Skeletal muscle tissue (tissue), 4 donors: ENCODE results near the gene GID4. TPM values are rescaled to one million over a fixed set of nuclear protein-coding genes. Genes with fewer than 3 reads are reported as not detected.

Experiments used
- H3K27ac ChIP-seq: one replicate; pipeline ENCODE4 v1.7.0; 2013; ENCODE audit warnings: mild to moderate bottlenecking, low read depth, low read length, inconsistent platforms
- H3K27me3 ChIP-seq, 3 donors: one replicate each; pipeline ENCODE4 v1.7.0; 2013; ENCODE audit warnings: low read length in 3 of 3; ENCODE audit not compliant: control insufficient read depth in 3 of 3, insufficient read depth in 3 of 3
- H3K36me3 ChIP-seq, 3 donors: one replicate each; pipeline ENCODE4 v1.7.0; 2013; ENCODE audit warnings: low read length in 3 of 3; ENCODE audit not compliant: control insufficient read depth in 3 of 3, insufficient read depth in 3 of 3
- H3K4me1 ChIP-seq, 3 donors: one replicate each; pipeline ENCODE4 v1.7.0; 2013; ENCODE audit warnings: low read length in 3 of 3, mild to moderate bottlenecking in 3 of 3; ENCODE audit not compliant: control insufficient read depth in 3 of 3, insufficient read depth in 3 of 3
- H3K4me3 ChIP-seq, 3 donors: one replicate each; pipeline ENCODE4 v1.7.0; 2013; ENCODE audit warnings: low read length in 3 of 3
- H3K9ac ChIP-seq, 3 donors: one replicate each; pipeline ENCODE4 v1.7.0; 2013; ENCODE audit warnings: low read length in 3 of 3, mild to moderate bottlenecking in 3 of 3, moderate library complexity in 2 of 3, low read depth in 1 of 3
- H3K9me3 ChIP-seq, 3 donors: one replicate each; pipeline ENCODE4 v1.7.0; 2013; ENCODE audit warnings: low read length in 3 of 3; ENCODE audit not compliant: control insufficient read depth in 3 of 3
- total RNA-seq: library from RNA; depleted of rRNA; stranded (reverse); fragments of >200 nt; gene quantifications from one replicate; pipeline ENCODE4 v1.2.3, GENCODE V29; 2014
- donor health status: Osteomylitis.

GID4 gene
- total RNA-seq, 1 donor from 2014 or later, result 5.2 TPM

DNA sequence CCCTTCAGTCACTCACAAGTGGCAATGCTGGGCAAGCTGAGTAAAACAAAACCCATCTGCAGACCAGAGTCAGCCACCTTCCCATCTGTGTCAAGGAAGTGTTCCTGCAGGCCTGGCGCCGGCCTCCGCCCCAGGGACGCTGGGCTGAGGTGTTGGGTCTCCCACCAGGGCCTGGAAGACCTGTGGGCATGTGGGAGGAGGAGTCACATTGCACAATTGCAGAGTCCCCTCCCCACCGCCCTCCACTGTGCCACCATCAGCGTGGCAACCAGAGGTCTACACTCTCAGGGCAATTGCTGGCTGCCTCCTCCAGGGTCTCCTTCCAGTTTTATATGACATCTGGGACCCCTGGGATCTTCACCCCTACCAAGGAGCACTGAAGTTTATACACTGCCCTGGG is 66.4 kb downstream of the GID4 start:
- H3K9ac ChIP-seq, result no peak overlapping the region
- H3K9me3 ChIP-seq, result no peaks in the 10 kb centered on the region
- no peak overlapping the region for H3K27ac ChIP-seq
- H3K4me3 ChIP-seq, result no peak overlapping the region
- no peaks in the 10 kb centered on the region for H3K4me1 ChIP-seq
- peaks cover 41 to 54% (median 51%) of the 10 kb centered on the region in 3 donors for H3K36me3 ChIP-seq
- no peaks in the 10 kb centered on the region for H3K27me3 ChIP-seq

DNA sequence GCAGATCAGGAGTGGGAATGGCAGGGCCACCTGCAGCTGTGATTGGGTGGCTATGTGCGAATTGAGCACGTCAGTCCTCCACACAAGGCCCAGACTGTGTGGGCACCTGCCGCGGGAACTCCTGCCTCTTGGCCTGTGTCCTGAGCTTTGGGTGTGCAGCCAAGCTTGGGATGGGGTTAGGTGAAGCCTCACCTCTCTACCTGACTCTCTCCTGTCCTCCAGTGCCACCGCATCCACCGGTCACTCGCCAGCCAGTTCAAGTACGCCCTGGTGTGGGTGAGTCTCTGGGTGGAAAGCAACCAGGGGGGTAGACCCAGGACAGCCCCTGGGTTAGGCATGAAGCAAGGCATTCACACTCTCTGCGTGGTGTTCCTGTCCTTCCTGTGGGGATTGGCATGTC is 67.0 kb downstream of the GID4 start:
- H3K36me3 ChIP-seq, result peaks cover 38 to 49% (median 46%) of the 10 kb centered on the region in 3 donors

DNA sequence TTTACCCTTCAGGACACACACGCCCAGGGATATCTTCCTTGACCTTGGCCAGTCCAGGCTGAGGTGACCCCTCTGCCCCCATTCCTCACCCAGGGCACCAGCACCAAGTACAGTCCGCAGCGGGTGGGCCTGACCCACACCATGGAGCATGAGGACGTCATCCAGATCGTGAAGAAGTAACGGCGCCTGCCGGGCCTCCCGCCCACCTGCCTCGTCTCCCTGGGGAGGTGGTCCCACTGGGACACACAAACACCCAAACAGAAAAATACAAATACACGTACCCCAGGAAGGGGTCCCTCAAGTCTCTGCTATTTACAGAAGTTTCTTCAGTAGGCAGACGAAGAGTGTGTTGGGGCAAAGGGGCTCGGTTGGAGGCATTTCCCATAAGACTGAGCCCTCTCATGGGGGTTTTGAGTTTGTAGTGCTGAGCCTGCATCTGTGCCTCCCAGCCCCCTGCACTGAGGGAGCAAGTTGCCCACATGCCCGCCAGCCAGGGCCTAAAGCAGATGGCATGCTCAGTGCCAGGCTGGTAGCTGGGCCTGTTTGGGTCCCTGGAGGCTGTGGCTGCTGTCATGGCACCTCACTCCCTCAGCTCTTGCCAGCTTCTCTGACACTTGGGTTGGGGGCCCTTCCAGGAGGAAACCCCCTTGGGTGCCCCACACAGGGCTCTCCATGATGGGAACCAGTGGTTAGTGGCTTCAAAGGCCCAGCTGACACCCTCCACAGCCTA is 68.0 kb downstream of the GID4 start:
- H3K4me1 ChIP-seq, result peaks cover 4 to 8% (median 6%) of the 10 kb centered on the region in 3 donors
- no peak overlapping the region for H3K27ac ChIP-seq
- no peaks in the 10 kb centered on the region for H3K9me3 ChIP-seq
- H3K36me3 ChIP-seq, result peaks cover 32 to 40% (median 37%) of the 10 kb centered on the region in 3 donors
- H3K4me3 ChIP-seq, result no peak overlapping the region
- no peak overlapping the region for H3K9ac ChIP-seq
- H3K27me3 ChIP-seq, result no peaks in the 10 kb centered on the region

More for the DNA sequence above, 67.0 kb downstream of the GID4 start:
- Histone ChIP-seq H3K4me3 (no peak overlapping the region), H3K9ac (no peak overlapping the region), H3K4me1 (no peaks in the 10 kb centered on the region), H3K9me3 (no peaks in the 10 kb centered on the region), H3K27me3 (no peaks in the 10 kb centered on the region), H3K27ac (no peak overlapping the region)

- no peak overlapping the region for H3K9ac ChIP-seq
- H3K36me3 ChIP-seq, result peaks cover 30 to 37% (median 35%) of the 10 kb centered on the region in 3 donors
- H3K4me1 ChIP-seq, result peaks cover 4 to 10% (median 7%) of the 10 kb centered on the region in 3 donors
- no peak overlapping the region for H3K27ac ChIP-seq
- no peaks in the 10 kb centered on the region for H3K9me3 ChIP-seq
- H3K27me3 ChIP-seq, result no peaks in the 10 kb centered on the region
- H3K4me3 ChIP-seq, result no peak overlapping the region
Measured at GRCh38 chr17:18107971-18108370, 68.8 kb downstream of the GID4 start.

GRCh38 chr17:18108401-18109312 is 69.4 kb downstream of the GID4 start, which contains the start of gene MYO15A:
Gene MYO15A, plus strand, starts transcription at chr17:18108756. Its CDS starts 10,045 bp downstream, at chr17:18118801.
- Histone ChIP-seq H3K9ac (no peak within 1 kb of the TSS), H3K36me3 (peaks cover 30 to 33% (median 30%) of the 10 kb centered on the region in 3 donors), H3K4me1 (peaks cover 4 to 10% (median 7%) of the 10 kb centered on the region in 3 donors), H3K27me3 (no peaks in the 10 kb centered on the region), H3K4me3 (no peak within 1 kb of the TSS), H3K27ac (no peak within 1 kb of the TSS), H3K9me3 (no peaks in the 10 kb centered on the region)

DNA sequence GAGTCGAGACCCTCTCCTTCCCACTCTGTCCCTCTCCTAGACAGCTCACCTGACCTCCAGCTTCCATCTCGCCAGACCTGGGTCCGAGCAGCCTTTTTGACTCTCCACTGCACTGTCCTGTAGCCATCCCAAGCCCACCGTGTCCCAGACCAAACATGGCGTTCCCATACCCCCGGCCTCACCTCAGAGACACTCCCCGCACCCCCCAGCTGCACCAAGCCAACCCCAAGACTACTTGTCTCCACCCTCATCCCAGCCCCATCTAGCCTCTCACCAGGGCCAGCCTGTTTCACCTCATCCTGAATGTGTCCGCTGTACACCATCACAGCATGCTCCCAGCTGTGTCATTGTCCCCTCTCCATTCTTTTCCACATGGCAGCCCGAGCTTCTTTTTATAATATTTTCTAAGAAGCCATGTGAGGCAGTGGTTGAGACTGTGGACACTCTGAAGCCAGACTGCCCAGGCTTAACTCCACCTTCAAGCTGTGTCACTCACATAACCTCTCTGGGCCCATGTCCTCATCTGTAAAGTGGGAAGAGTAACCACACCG is 70.8 kb downstream of the GID4 start:
- peaks cover 18 to 20% (median 18%) of the 10 kb centered on the region in 3 donors for H3K36me3 ChIP-seq

DNA sequence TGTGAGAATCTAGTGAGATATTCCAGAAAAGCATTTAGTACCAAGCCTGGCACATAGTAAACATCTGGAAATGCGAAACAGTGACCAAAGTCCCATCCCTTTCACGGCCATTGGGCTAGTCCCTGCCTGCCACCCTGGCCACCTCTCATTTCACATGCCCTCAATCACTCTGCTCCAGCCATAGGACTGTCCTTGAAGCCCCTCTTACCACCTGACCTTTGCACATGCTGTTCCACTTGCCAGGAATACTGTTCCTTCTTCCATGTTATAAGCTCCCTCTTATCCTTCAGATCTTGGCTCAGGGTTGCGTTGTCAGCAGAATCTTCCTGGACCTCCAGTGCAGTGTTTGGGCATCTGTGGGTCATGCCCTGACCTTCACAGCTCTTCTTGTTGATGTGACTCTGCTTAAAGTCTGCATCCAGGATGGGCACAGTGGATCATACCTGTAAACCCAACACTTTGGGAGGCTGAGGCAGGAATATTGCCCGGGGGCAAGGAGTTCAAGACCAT is 71.5 kb downstream of the GID4 start:
- Histone ChIP-seq H3K9ac (no peak overlapping the region), H3K36me3 (peaks cover 12 to 14% (median 13%) of the 10 kb centered on the region in 3 donors), H3K4me3 (no peak overlapping the region), H3K27me3 (no peaks in the 10 kb centered on the region), H3K27ac (no peak overlapping the region), H3K9me3 (no peaks in the 10 kb centered on the region), H3K4me1 (peaks cover 4 to 12% (median 7%) of the 10 kb centered on the region in 3 donors)

More for the DNA sequence above, 70.8 kb downstream of the GID4 start:
- Histone ChIP-seq H3K4me3 (no peak overlapping the region), H3K27ac (no peak overlapping the region), H3K9me3 (no peaks in the 10 kb centered on the region), H3K9ac (no peak overlapping the region), H3K4me1 (peaks cover 4 to 10% (median 7%) of the 10 kb centered on the region in 3 donors), H3K27me3 (no peaks in the 10 kb centered on the region)

DNA sequence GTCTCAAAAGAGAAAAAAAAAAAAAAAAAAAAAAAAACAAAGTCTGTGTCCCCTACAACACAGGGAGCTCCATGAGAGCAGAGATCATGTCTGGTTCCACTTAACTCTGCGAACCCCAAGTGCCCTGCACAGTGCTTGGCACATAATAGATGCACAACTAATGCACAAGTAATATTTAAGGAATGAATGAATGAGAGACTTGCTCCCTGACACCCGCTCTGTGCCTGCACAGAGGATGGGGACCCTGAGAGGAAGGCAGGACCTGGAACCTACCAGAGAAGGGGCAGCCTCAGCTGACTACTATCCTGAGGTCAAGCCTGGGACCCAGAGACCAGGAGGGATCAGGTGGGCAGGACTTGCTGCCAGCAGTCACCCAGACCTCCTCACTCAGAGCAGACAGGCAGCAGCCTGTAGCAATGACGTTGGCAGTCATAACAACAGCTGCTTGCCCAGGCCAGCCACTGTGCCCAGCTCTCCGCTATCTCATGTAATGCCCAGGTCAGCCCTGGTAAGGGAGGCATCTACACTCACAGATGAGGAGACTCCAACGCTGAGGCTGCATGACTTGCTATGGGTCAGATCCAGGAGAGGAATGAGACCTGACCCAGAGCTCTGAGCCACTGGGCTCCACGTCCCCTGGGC is 72.2 kb downstream of the GID4 start:
- H3K9ac ChIP-seq, result no peak overlapping the region
- H3K9me3 ChIP-seq, result no peaks in the 10 kb centered on the region
- no peak overlapping the region for H3K27ac ChIP-seq
- H3K36me3 ChIP-seq, result peaks cover 7 to 8% (median 8%) of the 10 kb centered on the region in 3 donors
- no peaks in the 10 kb centered on the region for H3K27me3 ChIP-seq
- no peak overlapping the region for H3K4me3 ChIP-seq
- H3K4me1 ChIP-seq, result peaks cover 4 to 16% (median 7%) of the 10 kb centered on the region in 3 donors

DNA sequence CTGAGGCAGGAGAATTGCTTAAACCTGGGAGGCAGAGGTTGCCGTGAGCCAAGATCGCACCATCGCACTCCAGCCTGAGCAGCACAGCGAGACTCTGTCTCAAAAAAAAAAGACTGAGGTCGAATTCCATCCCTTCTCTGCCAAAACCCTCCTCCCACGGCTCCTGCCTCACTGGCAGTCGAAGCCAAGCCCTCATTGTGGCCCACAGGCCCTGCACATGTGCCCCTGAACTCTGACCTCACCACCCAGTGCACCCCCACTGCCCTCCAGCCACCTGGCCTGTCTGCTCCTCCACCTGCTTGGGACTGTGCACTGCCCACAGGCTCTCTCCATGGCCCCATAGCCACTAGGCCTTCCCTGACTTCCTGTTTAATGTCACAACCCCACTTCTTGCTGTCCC is 76.3 kb downstream of the GID4 start:
- peak overlapping the region in 1 of 3 donors; percentile 50 for H3K9ac ChIP-seq
- no peak overlapping the region for H3K27ac ChIP-seq

More for the DNA sequence above, 76.3 kb downstream of the GID4 start:
- no peaks in the 10 kb centered on the region for H3K36me3 ChIP-seq
- no peak overlapping the region for H3K4me3 ChIP-seq
- peaks cover 4 to 28% (median 15%) of the 10 kb centered on the region in 3 donors for H3K4me1 ChIP-seq
- peaks cover 0 to 4% (median 0%) of the 10 kb centered on the region in 3 donors for H3K9me3 ChIP-seq
- H3K27me3 ChIP-seq, result no peaks in the 10 kb centered on the region
